ENCODE results near the gene ODAD3.

GRCh38 chr19:11399667-11400066 is 35.3 kb downstream of the ODAD3 start:
- TF ChIP-seq CTCF (conservative IDR thresholded peaks at IDR 0.05) (no peak), ZFX (IDR thresholded peaks at IDR 0.05) (no peak)

All from C4-2B (cell line).